Retinal pigment epithelial cell (primary cell): ENCODE data around the gene DMGDH.

ENCODE experiments used
- DNase-seq: peaks from one replicate; pipeline ENCODE4 v3.0.0-alpha.2; 2010; ENCODE audit warnings: low read depth
- H3K4me3 ChIP-seq: 2 replicates; pipeline ENCODE4 v1.5.1; 2011; ENCODE audit warnings: mild to moderate bottlenecking, low read length, control low read depth, moderate library complexity
- TF ChIP-seq, protein P1 (sequence below): conservative IDR thresholded peaks from 2 replicates; pipeline ENCODE4 v1.5.1; 2011; ENCODE audit warnings: low read depth, low read length, control low read depth, inconsistent platforms

The DMGDH gene

GRCh38 chr5:79062436-79062835 lies 7.0 kb downstream of the DMGDH start:
- H3K4me3 ChIP-seq, result no peak overlapping the region
- DNase-seq, result no peak
- TF ChIP-seq, protein P1, sequence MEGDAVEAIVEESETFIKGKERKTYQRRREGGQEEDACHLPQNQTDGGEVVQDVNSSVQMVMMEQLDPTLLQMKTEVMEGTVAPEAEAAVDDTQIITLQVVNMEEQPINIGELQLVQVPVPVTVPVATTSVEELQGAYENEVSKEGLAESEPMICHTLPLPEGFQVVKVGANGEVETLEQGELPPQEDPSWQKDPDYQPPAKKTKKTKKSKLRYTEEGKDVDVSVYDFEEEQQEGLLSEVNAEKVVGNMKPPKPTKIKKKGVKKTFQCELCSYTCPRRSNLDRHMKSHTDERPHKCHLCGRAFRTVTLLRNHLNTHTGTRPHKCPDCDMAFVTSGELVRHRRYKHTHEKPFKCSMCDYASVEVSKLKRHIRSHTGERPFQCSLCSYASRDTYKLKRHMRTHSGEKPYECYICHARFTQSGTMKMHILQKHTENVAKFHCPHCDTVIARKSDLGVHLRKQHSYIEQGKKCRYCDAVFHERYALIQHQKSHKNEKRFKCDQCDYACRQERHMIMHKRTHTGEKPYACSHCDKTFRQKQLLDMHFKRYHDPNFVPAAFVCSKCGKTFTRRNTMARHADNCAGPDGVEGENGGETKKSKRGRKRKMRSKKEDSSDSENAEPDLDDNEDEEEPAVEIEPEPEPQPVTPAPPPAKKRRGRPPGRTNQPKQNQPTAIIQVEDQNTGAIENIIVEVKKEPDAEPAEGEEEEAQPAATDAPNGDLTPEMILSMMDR, result no peak

DNA sequence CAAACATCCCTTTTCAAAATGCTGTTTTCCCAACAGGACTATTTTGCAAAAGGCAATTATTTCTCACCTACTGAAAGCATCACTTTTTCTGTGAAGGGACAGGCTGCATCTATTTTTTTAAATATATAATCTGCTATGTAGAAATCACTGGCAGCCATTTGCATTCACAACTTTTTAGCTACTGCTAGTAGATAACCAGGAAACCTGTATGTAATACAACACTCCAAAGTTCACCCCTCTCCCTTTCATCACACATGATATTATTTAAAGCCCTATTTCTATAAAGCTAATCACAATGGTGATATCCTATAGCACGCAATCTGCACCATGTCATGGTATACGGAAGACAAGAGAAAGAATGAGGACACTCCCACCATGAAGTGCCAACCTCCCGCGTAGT lies 9.8 kb downstream of the DMGDH start:
- no peak for DNase-seq
- TF ChIP-seq, protein P1, result no peak
- no peak overlapping the region for H3K4me3 ChIP-seq

DNA sequence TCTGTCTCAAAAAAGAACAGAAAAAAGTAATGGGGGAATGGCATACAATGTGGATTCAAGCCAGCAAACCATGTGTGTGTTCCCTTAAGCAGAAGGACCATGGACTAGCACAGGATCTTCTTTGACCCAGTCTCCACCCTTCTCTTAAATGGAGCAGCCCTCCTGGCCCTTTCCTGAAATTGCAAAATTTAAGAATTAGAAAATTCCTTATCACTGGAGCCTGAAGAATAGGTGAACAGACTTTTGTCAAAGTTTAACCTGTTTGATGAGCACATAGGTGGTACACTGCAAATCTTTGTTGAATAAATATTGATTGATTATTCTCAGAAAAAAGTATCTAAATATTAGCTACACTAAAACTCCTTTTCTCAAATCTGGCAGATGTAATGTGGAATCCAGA lies 12.6 kb downstream of the DMGDH start:
- H3K4me3 ChIP-seq, result no peak overlapping the region
- no peak for DNase-seq
- TF ChIP-seq, protein P1, result no peak

- no peak overlapping the region for H3K4me3 ChIP-seq
- TF ChIP-seq, protein P1, result no peak
- no peak for DNase-seq
These were observed 14.5 kb downstream of the DMGDH start for GRCh38 chr5:79055017-79055416.

DNA sequence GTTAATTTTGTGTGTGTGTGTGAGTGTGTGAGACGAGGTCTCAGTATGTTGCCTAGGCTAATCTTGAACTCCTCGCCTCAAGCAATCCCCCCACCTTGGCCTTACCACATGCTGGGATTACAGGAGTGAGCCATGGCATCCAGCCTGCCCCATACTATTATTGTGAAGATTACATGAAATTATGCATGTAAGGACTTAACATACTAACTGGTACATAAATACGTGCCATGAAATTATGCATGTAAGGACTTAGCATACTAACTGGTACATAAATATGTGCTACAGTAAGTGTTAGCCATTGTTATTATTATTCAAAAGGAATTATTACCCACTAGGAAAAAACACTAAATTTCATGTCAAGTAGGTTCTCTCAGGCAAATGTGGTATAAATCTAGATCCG lies 16.2 kb downstream of the DMGDH start:
- TF ChIP-seq, protein P1, result no peak
- no peak for DNase-seq
- no peak overlapping the region for H3K4me3 ChIP-seq

DNA sequence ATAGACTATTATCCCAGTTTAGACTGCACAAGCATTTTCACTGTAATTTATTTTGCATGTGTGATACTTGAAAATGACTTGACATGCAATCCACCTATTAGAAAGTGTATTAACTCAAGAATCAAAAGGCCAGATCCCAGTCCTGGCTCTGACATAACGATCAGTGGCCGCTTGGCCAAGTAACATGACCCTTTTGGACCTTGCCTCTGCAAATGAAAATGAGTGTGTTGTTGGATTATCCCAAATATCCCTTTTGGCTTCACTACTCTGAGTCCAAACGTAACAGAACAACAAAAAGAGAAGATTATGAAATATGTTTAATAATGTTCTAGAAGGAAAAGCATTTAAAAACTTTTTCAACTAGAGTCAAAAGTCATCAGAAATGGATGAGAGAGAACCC lies 19.0 kb downstream of the DMGDH start:
- TF ChIP-seq, protein P1, result no peak
- DNase-seq, result no peak
- H3K4me3 ChIP-seq, result no peak overlapping the region

GRCh38 chr5:79048437-79048836 lies 21.0 kb downstream of the DMGDH start:
- no peak overlapping the region for H3K4me3 ChIP-seq
- TF ChIP-seq, protein P1, result no peak
- DNase-seq, result no peak
